ENCODE results near the gene EHD4.

DNA sequence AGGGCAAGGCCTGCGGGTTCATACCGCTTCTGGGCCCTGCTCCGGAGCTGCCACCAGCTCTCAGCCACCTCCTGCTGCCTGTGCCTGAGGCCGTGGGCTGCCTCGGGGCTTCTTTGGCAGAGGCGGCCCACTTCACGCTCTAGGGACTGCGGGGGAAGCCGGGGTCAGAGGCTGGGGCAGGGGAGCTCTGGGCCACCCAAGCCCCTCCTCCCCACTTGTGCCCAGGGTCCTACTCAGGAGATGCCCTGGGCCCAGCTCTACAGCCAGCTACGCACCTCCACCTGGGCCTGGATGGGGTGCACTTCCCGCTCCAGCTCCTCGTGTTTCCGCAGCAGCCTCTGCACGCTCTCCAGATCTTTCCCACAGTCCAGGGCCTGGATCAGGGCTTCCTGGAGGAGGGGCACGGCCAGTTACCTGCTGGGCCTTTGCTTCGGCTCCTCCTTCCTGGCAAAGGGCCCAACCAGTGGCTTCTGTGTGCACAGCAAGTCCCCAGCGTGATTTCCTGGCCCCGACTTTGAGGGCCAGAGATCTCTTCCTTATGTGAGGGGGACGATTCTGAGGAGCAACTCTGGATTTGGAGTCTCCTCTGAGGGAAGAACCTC, 109.7 kb downstream of the EHD4 start:
- TF ChIP-seq, protein P1, sequence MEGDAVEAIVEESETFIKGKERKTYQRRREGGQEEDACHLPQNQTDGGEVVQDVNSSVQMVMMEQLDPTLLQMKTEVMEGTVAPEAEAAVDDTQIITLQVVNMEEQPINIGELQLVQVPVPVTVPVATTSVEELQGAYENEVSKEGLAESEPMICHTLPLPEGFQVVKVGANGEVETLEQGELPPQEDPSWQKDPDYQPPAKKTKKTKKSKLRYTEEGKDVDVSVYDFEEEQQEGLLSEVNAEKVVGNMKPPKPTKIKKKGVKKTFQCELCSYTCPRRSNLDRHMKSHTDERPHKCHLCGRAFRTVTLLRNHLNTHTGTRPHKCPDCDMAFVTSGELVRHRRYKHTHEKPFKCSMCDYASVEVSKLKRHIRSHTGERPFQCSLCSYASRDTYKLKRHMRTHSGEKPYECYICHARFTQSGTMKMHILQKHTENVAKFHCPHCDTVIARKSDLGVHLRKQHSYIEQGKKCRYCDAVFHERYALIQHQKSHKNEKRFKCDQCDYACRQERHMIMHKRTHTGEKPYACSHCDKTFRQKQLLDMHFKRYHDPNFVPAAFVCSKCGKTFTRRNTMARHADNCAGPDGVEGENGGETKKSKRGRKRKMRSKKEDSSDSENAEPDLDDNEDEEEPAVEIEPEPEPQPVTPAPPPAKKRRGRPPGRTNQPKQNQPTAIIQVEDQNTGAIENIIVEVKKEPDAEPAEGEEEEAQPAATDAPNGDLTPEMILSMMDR (IDR thresholded peaks at IDR 0.05; ENCODE audit: borderline replicate concordance, extremely low read depth, low read length, poor library complexity, severe bottlenecking) = no peak
- TF ChIP-seq EZH2 (IDR thresholded peaks at IDR 0.05; ENCODE audit: borderline replicate concordance, low read depth, low read length, severe bottlenecking) = no peak

Data from DND-41 (cell line).